ENCODE results near the gene ZCCHC10. TPM values are rescaled to one million over a fixed set of nuclear protein-coding genes. Genes with fewer than 3 reads are reported as not detected.

ZCCHC10 gene
- total and polyA plus RNA-seq, 9 of the 15 experiments (the other 6 are each of a cell fraction or from before 2014, with no cell fraction given), result 11.9 to 146 (median 51.8) TPM

DNA sequence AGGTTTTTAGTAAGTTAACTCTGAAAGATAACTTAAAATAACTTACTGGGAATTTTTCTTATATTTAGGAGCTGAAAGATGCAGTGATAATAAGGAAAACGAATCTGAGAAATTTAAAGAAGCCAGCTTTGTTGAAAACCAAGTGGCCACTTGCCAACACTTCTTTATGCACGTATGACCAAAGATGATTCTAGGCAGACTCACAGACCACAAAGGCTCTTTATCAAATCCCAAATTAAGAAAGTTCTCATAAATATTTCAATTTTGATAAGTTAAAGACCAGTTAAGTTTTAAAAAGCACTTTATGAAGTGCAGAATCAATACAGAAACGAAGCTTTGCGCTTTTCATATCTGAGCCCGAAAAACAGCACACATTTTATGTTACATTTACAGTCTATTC, 64.5 kb downstream of the ZCCHC10 start (continued):
- TF ChIP-seq, protein P1, sequence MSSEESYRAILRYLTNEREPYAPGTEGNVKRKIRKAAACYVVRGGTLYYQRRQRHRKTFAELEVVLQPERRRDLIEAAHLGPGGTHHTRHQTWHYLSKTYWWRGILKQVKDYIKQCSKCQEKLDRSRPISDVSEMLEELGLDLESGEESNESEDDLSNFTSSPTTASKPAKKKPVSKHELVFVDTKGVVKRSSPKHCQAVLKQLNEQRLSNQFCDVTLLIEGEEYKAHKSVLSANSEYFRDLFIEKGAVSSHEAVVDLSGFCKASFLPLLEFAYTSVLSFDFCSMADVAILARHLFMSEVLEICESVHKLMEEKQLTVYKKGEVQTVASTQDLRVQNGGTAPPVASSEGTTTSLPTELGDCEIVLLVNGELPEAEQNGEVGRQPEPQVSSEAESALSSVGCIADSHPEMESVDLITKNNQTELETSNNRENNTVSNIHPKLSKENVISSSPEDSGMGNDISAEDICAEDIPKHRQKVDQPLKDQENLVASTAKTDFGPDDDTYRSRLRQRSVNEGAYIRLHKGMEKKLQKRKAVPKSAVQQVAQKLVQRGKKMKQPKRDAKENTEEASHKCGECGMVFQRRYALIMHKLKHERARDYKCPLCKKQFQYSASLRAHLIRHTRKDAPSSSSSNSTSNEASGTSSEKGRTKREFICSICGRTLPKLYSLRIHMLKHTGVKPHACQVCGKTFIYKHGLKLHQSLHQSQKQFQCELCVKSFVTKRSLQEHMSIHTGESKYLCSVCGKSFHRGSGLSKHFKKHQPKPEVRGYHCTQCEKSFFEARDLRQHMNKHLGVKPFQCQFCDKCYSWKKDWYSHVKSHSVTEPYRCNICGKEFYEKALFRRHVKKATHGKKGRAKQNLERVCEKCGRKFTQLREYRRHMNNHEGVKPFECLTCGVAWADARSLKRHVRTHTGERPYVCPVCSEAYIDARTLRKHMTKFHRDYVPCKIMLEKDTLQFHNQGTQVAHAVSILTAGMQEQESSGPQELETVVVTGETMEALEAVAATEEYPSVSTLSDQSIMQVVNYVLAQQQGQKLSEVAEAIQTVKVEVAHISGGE (CRISPR knock-in tag; IDR thresholded peaks at IDR 0.05), result no peak
- TF ChIP-seq MCM5 (IDR thresholded peaks at IDR 0.05; ENCODE audit: low read depth), result no peak
- TF ChIP-seq, protein P2, sequence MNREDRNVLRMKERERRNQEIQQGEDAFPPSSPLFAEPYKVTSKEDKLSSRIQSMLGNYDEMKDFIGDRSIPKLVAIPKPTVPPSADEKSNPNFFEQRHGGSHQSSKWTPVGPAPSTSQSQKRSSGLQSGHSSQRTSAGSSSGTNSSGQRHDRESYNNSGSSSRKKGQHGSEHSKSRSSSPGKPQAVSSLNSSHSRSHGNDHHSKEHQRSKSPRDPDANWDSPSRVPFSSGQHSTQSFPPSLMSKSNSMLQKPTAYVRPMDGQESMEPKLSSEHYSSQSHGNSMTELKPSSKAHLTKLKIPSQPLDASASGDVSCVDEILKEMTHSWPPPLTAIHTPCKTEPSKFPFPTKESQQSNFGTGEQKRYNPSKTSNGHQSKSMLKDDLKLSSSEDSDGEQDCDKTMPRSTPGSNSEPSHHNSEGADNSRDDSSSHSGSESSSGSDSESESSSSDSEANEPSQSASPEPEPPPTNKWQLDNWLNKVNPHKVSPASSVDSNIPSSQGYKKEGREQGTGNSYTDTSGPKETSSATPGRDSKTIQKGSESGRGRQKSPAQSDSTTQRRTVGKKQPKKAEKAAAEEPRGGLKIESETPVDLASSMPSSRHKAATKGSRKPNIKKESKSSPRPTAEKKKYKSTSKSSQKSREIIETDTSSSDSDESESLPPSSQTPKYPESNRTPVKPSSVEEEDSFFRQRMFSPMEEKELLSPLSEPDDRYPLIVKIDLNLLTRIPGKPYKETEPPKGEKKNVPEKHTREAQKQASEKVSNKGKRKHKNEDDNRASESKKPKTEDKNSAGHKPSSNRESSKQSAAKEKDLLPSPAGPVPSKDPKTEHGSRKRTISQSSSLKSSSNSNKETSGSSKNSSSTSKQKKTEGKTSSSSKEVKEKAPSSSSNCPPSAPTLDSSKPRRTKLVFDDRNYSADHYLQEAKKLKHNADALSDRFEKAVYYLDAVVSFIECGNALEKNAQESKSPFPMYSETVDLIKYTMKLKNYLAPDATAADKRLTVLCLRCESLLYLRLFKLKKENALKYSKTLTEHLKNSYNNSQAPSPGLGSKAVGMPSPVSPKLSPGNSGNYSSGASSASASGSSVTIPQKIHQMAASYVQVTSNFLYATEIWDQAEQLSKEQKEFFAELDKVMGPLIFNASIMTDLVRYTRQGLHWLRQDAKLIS (CRISPR knock-in tag; IDR thresholded peaks at IDR 0.05), result 0 out of 2 replicates have a peak, but pooled peaks have one; percentile 61
- TF ChIP-seq, protein P3, sequence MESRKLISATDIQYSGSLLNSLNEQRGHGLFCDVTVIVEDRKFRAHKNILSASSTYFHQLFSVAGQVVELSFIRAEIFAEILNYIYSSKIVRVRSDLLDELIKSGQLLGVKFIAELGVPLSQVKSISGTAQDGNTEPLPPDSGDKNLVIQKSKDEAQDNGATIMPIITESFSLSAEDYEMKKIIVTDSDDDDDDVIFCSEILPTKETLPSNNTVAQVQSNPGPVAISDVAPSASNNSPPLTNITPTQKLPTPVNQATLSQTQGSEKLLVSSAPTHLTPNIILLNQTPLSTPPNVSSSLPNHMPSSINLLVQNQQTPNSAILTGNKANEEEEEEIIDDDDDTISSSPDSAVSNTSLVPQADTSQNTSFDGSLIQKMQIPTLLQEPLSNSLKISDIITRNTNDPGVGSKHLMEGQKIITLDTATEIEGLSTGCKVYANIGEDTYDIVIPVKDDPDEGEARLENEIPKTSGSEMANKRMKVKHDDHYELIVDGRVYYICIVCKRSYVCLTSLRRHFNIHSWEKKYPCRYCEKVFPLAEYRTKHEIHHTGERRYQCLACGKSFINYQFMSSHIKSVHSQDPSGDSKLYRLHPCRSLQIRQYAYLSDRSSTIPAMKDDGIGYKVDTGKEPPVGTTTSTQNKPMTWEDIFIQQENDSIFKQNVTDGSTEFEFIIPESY (CRISPR knock-in tag; IDR thresholded peaks at IDR 0.05), result no peak
- no peak for TF ChIP-seq NCOR1 (IDR thresholded peaks at IDR 0.05)
- no peak for TF ChIP-seq SAFB (IDR thresholded peaks at IDR 0.05; ENCODE audit: borderline replicate concordance, low read depth, low read length)
- TF ChIP-seq ZNF584 (CRISPR knock-in tag; IDR thresholded peaks at IDR 0.05; ENCODE audit: low read depth), result no peak
- TF ChIP-seq GABPB2 (CRISPR knock-in tag; conservative IDR thresholded peaks at IDR 0.05), result no peak
- no peak for TF ChIP-seq ZNF311 (CRISPR knock-in tag; IDR thresholded peaks at IDR 0.05)
- TF ChIP-seq, protein P4, sequence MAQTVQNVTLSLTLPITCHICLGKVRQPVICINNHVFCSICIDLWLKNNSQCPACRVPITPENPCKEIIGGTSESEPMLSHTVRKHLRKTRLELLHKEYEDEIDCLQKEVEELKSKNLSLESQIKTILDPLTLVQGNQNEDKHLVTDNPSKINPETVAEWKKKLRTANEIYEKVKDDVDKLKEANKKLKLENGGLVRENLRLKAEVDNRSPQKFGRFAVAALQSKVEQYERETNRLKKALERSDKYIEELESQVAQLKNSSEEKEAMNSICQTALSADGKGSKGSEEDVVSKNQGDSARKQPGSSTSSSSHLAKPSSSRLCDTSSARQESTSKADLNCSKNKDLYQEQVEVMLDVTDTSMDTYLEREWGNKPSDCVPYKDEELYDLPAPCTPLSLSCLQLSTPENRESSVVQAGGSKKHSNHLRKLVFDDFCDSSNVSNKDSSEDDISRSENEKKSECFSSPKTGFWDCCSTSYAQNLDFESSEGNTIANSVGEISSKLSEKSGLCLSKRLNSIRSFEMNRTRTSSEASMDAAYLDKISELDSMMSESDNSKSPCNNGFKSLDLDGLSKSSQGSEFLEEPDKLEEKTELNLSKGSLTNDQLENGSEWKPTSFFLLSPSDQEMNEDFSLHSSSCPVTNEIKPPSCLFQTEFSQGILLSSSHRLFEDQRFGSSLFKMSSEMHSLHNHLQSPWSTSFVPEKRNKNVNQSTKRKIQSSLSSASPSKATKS (CRISPR knock-in tag; IDR thresholded peaks at IDR 0.05), result no peak
- TF ChIP-seq FOSL1 (tag; conservative IDR thresholded peaks at IDR 0.05), result no peak
- peak; percentile 35; the same call in 1 of the 2 replicates for TF ChIP-seq POLR2H (tag; IDR thresholded peaks at IDR 0.05; ENCODE audit: low read depth)
- TF ChIP-seq TAF1 (IDR thresholded peaks at IDR 0.05; ENCODE audit: control insufficient read depth, extremely low read depth, insufficient read depth, low read length, severe bottlenecking), result no peak
